HepG2 (cell line): ENCODE results near the gene FN1. TPM values are rescaled to one million over a fixed set of nuclear protein-coding genes. Genes with fewer than 3 reads are reported as not detected.

Experiments
- BRD4 ChIP-seq: sonication (generic); formaldehyde crosslinking; IDR thresholded peaks from 2 replicates; pipeline ENCODE4 v1.4.0; 2020; ENCODE audit warnings: missing genetic modification reagents
- CBX5 ChIP-seq: sonication (generic); formaldehyde crosslinking; IDR thresholded peaks from 2 replicates; pipeline ENCODE4 v1.4.0; 2020; ENCODE audit warnings: missing genetic modification reagents, borderline replicate concordance
- MIER3 ChIP-seq: IDR thresholded peaks from 2 replicates; pipeline ENCODE4 v1.6.1; 2016; ENCODE audit warnings: missing compliant biosample characterization, borderline replicate concordance
- NFATC3 ChIP-seq: sonication (generic); formaldehyde crosslinking; IDR thresholded peaks from 2 replicates; pipeline ENCODE4 v1.5.1; 2020; ENCODE audit warnings: mild to moderate bottlenecking, missing genetic modification reagents
- POLR2AphosphoS5 ChIP-seq: IDR thresholded peaks from 2 replicates; pipeline ENCODE4 v1.6.1; 2012; ENCODE audit warnings: low read depth, low read length
- PRMT3 ChIP-seq: sonication (generic); formaldehyde crosslinking; IDR thresholded peaks from 2 replicates; pipeline ENCODE4 v1.8.1; 2022; ENCODE audit warnings: low read depth, mild to moderate bottlenecking, moderate library complexity, missing genetic modification reagents, borderline replicate concordance
- ZNF850 ChIP-seq: sonication (generic); formaldehyde crosslinking; conservative IDR thresholded peaks from 2 replicates; pipeline ENCODE4 v1.9.0; 2021; ENCODE audit warnings: mild to moderate bottlenecking, missing genetic modification reagents
- polyA plus RNA-seq, 8 experiments: library from polyadenylated mRNA; depleted of rRNA in 3 of 8; stranded (reverse) in 7 of 8; unstranded in 1 of 8; fragments of >200 nt; fragmentation: Illumina TruSeq in 4 of 8; extraction: Trizol in 4 of 8; gene quantifications; 2 replicates each; pipeline versions ENCODE4 v1.2.1 to v1.2.3, GENCODE V29; 2011 to 2016; ENCODE audit warnings: low read depth in 4 of 8, missing spikeins in 1 of 8, mixed read lengths in 1 of 8; ENCODE audit not compliant: insufficient read depth in 1 of 8
- total RNA-seq, 5 experiments: library from RNA; depleted of rRNA; stranded (reverse); fragments of >200 nt; fragmentation: Illumina TruSeq; extraction: Trizol; gene quantifications; 2 replicates each; pipeline ENCODE4 v1.2.3, GENCODE V29; 2016; ENCODE audit warnings: low read depth in 1 of 5
- TF ChIP-seq, protein P1 (sequence below), 2 experiments: sonication (generic) in 1 of 2; formaldehyde crosslinking in 1 of 2; IDR thresholded peaks; 2 replicates each; pipeline versions ENCODE4 v1.6.1 to v1.9.0; 2014 to 2022; ENCODE audit warnings: antibody characterized with exemption in 1 of 2, borderline replicate concordance in 1 of 2, inconsistent platforms in 1 of 2, low read depth in 1 of 2, missing genetic modification reagents in 1 of 2
- TF ChIP-seq, protein P2 (sequence below): IDR thresholded peaks from 2 replicates; pipeline ENCODE4 v1.6.1; 2018; ENCODE audit warnings: missing genetic modification reagents, mild to moderate bottlenecking, missing compliant biosample characterization
- TF ChIP-seq, protein P3 (sequence below): sonication (generic); formaldehyde crosslinking; IDR thresholded peaks from 2 replicates; pipeline ENCODE4 v1.4.0; 2020; ENCODE audit warnings: mild to moderate bottlenecking, missing genetic modification reagents

FN1 gene
- total and polyA plus RNA-seq, 2 of the 13 experiments (the other 11 are each of a cell fraction or from before 2014, with no cell fraction given), result 1,847 to 6,471 TPM

DNA sequence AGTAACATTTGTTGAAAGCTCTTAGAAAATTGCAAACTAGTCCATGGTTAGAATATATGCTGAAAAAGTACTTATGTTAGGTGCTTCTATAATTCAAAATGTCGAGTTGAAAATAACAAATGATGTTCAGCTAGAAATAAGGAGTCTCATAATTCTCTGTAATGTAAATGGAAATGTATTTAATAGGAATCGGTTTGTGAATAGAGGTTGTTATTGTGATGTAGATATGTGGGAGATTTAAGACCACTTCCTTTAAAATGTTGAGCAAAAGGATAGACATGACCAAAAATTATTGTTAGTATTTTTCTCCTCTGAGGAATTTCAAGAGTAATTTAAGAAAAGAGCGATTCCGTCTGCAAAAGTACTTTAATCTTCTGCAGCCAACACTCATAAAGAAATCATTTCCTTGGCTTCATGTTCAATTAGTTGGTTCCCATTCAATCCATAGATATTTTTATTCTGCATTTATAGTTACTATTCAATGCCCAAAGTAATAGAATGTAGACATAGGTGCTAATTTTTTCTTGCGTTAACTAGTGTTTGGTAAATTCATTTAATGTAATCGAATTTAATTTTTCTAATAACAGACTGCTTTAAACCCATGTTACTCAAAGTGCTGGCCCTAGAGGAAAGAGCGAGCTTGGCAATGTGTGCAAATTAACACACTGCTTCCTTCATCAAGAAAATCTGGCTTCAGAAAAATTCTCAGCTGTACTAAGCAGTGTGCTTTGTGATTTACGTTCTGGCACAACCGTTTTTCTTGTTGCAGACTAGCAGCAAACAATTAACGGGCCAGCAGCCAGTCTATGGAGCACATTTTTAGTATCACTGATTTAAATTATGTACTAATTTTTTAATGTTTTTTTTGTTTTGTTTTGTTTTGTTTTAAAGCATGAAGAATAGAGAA lies 32.2 kb downstream of the FN1 start (continued):
- TF ChIP-seq, protein P1, sequence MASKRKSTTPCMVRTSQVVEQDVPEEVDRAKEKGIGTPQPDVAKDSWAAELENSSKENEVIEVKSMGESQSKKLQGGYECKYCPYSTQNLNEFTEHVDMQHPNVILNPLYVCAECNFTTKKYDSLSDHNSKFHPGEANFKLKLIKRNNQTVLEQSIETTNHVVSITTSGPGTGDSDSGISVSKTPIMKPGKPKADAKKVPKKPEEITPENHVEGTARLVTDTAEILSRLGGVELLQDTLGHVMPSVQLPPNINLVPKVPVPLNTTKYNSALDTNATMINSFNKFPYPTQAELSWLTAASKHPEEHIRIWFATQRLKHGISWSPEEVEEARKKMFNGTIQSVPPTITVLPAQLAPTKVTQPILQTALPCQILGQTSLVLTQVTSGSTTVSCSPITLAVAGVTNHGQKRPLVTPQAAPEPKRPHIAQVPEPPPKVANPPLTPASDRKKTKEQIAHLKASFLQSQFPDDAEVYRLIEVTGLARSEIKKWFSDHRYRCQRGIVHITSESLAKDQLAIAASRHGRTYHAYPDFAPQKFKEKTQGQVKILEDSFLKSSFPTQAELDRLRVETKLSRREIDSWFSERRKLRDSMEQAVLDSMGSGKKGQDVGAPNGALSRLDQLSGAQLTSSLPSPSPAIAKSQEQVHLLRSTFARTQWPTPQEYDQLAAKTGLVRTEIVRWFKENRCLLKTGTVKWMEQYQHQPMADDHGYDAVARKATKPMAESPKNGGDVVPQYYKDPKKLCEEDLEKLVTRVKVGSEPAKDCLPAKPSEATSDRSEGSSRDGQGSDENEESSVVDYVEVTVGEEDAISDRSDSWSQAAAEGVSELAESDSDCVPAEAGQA (IDR thresholded peaks at IDR 0.05; ENCODE audit: low read depth), result no peak
- TF ChIP-seq, protein P1 (CRISPR knock-in tag; IDR thresholded peaks at IDR 0.05; ENCODE audit: borderline replicate concordance), result no peak
- no peak for TF ChIP-seq BRD4
- no peak for TF ChIP-seq ZNF850
- 0 out of 2 replicates have a peak, but pooled peaks have one; percentile 19 for TF ChIP-seq PRMT3
- TF ChIP-seq, protein P2, sequence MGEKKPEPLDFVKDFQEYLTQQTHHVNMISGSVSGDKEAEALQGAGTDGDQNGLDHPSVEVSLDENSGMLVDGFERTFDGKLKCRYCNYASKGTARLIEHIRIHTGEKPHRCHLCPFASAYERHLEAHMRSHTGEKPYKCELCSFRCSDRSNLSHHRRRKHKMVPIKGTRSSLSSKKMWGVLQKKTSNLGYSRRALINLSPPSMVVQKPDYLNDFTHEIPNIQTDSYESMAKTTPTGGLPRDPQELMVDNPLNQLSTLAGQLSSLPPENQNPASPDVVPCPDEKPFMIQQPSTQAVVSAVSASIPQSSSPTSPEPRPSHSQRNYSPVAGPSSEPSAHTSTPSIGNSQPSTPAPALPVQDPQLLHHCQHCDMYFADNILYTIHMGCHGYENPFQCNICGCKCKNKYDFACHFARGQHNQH (CRISPR knock-in tag), result no peak
- TF ChIP-seq NFATC3 (CRISPR knock-in tag), result no peak
- TF ChIP-seq CBX5 (CRISPR knock-in tag), result no peak
- TF ChIP-seq MIER3, result no peak
- TF ChIP-seq, protein P3, sequence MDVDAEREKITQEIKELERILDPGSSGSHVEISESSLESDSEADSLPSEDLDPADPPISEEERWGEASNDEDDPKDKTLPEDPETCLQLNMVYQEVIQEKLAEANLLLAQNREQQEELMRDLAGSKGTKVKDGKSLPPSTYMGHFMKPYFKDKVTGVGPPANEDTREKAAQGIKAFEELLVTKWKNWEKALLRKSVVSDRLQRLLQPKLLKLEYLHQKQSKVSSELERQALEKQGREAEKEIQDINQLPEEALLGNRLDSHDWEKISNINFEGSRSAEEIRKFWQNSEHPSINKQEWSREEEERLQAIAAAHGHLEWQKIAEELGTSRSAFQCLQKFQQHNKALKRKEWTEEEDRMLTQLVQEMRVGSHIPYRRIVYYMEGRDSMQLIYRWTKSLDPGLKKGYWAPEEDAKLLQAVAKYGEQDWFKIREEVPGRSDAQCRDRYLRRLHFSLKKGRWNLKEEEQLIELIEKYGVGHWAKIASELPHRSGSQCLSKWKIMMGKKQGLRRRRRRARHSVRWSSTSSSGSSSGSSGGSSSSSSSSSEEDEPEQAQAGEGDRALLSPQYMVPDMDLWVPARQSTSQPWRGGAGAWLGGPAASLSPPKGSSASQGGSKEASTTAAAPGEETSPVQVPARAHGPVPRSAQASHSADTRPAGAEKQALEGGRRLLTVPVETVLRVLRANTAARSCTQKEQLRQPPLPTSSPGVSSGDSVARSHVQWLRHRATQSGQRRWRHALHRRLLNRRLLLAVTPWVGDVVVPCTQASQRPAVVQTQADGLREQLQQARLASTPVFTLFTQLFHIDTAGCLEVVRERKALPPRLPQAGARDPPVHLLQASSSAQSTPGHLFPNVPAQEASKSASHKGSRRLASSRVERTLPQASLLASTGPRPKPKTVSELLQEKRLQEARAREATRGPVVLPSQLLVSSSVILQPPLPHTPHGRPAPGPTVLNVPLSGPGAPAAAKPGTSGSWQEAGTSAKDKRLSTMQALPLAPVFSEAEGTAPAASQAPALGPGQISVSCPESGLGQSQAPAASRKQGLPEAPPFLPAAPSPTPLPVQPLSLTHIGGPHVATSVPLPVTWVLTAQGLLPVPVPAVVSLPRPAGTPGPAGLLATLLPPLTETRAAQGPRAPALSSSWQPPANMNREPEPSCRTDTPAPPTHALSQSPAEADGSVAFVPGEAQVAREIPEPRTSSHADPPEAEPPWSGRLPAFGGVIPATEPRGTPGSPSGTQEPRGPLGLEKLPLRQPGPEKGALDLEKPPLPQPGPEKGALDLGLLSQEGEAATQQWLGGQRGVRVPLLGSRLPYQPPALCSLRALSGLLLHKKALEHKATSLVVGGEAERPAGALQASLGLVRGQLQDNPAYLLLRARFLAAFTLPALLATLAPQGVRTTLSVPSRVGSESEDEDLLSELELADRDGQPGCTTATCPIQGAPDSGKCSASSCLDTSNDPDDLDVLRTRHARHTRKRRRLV, result no peak
- TF ChIP-seq POLR2AphosphoS5, result peak; percentile 49
